ENCODE results near the gene CUBN. TPM values are rescaled to one million over a fixed set of nuclear protein-coding genes. Genes with fewer than 3 reads are reported as not detected.

The CUBN gene
- total and polyA plus RNA-seq, 9 of the 15 experiments (the other 6 are each of a cell fraction or from before 2014, with no cell fraction given): 0.04 to 0.33 (median 0.09) TPM

DNA sequence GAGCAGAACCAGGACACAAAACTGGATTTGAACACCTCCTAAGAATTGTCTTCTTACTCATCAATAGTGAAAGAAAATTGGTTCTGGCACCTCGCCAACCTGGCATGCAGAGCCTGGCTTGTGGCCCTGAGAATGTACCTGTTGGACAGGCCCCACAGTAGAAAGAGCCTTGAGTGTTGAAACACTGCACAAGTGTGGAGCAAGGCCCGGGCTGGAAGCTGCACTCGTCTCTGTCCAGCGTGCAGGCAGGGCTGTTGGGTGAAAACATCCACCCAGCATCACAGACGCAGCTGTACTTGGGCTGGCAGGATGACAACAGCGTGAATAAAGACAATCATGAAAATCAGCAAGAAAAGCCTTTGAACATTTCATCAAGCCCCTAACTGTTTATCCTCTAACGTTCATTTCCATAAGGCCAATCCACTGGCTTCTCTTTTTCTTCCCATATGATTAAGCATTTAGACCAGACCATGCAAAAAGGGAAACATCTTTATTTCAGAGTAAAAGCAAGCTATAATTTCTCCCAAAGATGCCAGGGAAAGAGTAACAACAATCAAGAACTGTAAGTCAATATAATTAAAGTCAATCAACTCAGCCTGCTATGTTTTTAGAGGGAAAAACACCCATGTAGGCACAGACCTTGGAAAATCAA, 15.6 kb downstream of the CUBN start:
- Histone ChIP-seq H3K79me2 (ENCODE audit: control insufficient read depth, insufficient read depth, low read length) (no peaks in the 10 kb centered on the region), H3K9me1 (ENCODE audit: control insufficient read depth, insufficient read depth, low read length) (no peaks in the 10 kb centered on the region), H4K20me1 (replicated peaks; ENCODE audit: control insufficient read depth, insufficient read depth, low read length) (no peaks in the 10 kb centered on the region), H3K9ac (ENCODE audit: insufficient read depth in 1 of 2, low read depth in 2 of 2, low read length in 2 of 2) (no peak overlapping the region), H3K4me1 (replicated peaks in 1 of 2; ENCODE audit: control insufficient read depth in 2 of 2, insufficient read depth in 2 of 2, low read length in 2 of 2) (no peaks in the 10 kb centered on the region), H3K4me2 (ENCODE audit: insufficient read depth, low read length) (no peak overlapping the region), H3K36me3 (ENCODE audit: control insufficient read depth, insufficient read depth, low read length) (no peaks in the 10 kb centered on the region), H3K4me3 (no peak overlapping the region), H3K9me3 (replicated peaks; ENCODE audit: control insufficient read depth, insufficient read depth, low read depth, low read length) (no peaks in the 10 kb centered on the region), H3K27ac (ENCODE audit: extremely low read depth, low read depth, low read length) (no peak overlapping the region), H3K27me3 (ENCODE audit: control insufficient read depth in 2 of 2, insufficient read depth in 2 of 2, low read length in 2 of 2) (peaks cover 0 to 5% of the 10 kb centered on the region in 2 experiments; a peak in 1 of 5 replicates), H2AFZ (ENCODE audit: low read depth, low read length) (no peak overlapping the region)
- BruUV-seq (replicated peaks): no TSS peak
- TF ChIP-seq, protein P1, sequence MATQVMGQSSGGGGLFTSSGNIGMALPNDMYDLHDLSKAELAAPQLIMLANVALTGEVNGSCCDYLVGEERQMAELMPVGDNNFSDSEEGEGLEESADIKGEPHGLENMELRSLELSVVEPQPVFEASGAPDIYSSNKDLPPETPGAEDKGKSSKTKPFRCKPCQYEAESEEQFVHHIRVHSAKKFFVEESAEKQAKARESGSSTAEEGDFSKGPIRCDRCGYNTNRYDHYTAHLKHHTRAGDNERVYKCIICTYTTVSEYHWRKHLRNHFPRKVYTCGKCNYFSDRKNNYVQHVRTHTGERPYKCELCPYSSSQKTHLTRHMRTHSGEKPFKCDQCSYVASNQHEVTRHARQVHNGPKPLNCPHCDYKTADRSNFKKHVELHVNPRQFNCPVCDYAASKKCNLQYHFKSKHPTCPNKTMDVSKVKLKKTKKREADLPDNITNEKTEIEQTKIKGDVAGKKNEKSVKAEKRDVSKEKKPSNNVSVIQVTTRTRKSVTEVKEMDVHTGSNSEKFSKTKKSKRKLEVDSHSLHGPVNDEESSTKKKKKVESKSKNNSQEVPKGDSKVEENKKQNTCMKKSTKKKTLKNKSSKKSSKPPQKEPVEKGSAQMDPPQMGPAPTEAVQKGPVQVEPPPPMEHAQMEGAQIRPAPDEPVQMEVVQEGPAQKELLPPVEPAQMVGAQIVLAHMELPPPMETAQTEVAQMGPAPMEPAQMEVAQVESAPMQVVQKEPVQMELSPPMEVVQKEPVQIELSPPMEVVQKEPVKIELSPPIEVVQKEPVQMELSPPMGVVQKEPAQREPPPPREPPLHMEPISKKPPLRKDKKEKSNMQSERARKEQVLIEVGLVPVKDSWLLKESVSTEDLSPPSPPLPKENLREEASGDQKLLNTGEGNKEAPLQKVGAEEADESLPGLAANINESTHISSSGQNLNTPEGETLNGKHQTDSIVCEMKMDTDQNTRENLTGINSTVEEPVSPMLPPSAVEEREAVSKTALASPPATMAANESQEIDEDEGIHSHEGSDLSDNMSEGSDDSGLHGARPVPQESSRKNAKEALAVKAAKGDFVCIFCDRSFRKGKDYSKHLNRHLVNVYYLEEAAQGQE (IDR thresholded peaks at IDR 0.05; ENCODE audit: borderline replicate concordance): peak; percentile 40; the same call in 1 of the 2 replicates
- TF ChIP-seq, protein P1 (CRISPR knock-in tag; IDR thresholded peaks at IDR 0.05; ENCODE audit: low read depth): no peak
- peak; percentile 60 for TF ChIP-seq NFIX (CRISPR knock-in tag; IDR thresholded peaks at IDR 0.05; ENCODE audit: low read depth)
- TF ChIP-seq NFIC (IDR thresholded peaks at IDR 0.05): peak; percentile 86
- no peak for TF ChIP-seq ZNF644 (tag; IDR thresholded peaks at IDR 0.05; ENCODE audit: low read depth)
- no peak for TF ChIP-seq NFE2L1 (tag; IDR thresholded peaks at IDR 0.05; ENCODE audit: borderline replicate concordance, low read depth)
- intact Hi-C loops (cut with micrococcal nuclease): no loop called here
- DNase-seq (ENCODE audit: extremely low read depth in 1 of 4, low spot score in 3 of 4) (no peak), ATAC-seq (no peak), FAIRE-seq (no peak)
- 57% methylated on average over 7 of the region's 7 CpGs for WGBS (ENCODE audit: insufficient coverage, low coverage, missing lambda C conversion rate)
- in situ Hi-C loops (cut with MboI): no loop called here
- ChIA-PET CTCF (ENCODE audit: low intra/inter-chr PET ratio) (no interaction called here), POLR2A (no interaction called here)

All from K562 (cell line).